ENCODE results near the gene MAP2K5.

MAP2K5 gene

DNA sequence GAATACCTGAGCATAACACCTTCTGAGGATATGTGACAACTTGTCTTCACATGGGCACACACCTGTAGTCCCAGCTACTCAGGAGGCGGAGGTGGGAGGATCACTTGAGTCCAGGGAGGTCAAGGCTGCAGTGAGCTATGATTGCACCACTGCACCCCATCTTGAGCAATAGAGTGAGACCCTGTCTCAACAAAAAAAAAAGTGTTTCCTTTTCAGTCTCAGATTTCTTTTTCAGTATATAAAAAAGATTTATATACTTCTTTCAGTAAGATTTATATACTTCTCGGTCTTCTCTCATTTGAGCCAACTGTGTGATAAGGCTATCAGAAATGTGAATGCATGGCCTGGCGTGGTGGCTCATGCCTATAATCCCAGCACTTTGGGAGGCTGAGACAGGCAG, 197.9 kb downstream of the MAP2K5 start:
- no peak for TF ChIP-seq GATA3 (IDR thresholded peaks at IDR 0.05; ENCODE audit: low read depth, low read length)
- TF ChIP-seq GATA2 (IDR thresholded peaks at IDR 0.05; ENCODE audit: low read depth, low read length) = no peak

DNA sequence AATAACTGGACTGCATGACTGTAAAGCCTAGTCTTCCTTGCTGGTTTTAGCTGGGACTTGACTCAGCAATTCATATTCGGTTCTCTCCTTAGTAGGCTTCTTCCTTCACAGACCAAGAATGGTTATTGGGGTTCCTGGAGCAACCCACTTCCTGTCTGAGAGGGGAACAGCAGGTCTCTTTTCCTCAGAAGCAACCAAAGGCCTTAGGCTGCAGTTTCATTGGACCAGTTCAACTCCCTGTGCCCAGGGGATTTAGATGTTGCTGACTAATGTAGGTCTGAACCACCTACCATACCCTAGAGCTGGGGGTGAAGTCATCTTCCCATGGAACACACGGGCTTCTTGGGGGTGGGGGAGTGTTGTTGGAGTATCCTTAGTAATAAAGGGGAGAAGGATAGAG, 198.8 kb downstream of the MAP2K5 start:
- TF ChIP-seq GATA2 (IDR thresholded peaks at IDR 0.05; ENCODE audit: low read depth, low read length) (no peak), GATA3 (IDR thresholded peaks at IDR 0.05; ENCODE audit: low read depth, low read length) (no peak)

DNA sequence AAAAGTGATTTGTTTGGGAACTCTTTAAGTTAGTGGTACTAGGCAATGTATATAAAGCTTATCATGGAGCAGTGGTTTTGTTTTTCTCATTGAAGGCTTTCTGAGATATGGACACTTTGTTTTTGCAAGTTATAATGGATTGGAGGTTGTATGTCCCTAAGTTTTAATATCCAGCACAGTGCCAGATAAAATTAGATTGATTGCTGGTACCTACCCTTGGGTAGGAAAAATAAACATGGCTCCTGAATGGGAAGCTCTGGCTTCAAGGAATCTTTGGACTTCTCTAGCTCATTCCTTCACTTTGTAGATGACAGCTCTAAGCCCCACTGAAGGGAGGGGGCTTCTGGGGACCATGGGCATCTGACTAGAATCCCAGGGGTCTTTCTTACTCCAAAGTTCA, 201.1 kb downstream of the MAP2K5 start:
- TF ChIP-seq GATA3 (IDR thresholded peaks at IDR 0.05; ENCODE audit: low read depth, low read length) = no peak
- TF ChIP-seq GATA2 (IDR thresholded peaks at IDR 0.05; ENCODE audit: low read depth, low read length) = no peak

DNA sequence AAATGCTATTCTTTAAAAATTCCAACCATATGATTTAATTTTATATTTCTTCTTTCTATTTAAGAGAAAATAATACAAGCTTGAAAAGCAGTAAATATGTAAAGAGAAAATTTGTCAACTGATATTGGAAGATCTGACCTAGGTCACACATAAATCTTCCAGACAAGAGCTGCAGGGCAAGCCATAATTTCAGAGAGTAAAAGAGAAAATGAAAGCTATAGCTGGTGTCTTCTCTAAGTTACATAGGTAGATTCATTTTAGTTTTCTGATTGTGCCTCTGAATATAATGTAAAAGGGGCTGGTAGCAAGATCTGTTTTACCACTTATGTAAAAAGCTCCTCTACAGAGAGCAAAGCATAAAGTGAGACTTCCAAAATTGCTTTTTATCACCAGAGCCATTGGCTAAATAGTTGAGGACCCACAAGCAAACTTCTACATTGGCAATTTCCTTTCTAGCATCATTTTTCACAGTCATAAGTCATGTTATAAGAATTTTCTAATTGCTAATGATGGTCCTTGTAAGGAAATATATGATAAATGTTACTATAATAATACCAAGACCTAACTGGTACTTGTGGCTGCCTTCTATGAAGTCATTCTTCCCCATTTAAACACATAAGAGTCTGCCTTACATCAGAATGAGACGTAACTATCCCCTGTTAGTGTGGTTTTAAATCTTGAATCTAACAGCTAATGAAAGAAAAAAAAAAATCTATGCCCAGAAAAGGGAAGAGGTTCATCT, 202.0 kb downstream of the MAP2K5 start:
- no peak for TF ChIP-seq GATA2 (IDR thresholded peaks at IDR 0.05; ENCODE audit: low read depth, low read length)
- TF ChIP-seq GATA3 (IDR thresholded peaks at IDR 0.05; ENCODE audit: low read depth, low read length) = no peak

DNA sequence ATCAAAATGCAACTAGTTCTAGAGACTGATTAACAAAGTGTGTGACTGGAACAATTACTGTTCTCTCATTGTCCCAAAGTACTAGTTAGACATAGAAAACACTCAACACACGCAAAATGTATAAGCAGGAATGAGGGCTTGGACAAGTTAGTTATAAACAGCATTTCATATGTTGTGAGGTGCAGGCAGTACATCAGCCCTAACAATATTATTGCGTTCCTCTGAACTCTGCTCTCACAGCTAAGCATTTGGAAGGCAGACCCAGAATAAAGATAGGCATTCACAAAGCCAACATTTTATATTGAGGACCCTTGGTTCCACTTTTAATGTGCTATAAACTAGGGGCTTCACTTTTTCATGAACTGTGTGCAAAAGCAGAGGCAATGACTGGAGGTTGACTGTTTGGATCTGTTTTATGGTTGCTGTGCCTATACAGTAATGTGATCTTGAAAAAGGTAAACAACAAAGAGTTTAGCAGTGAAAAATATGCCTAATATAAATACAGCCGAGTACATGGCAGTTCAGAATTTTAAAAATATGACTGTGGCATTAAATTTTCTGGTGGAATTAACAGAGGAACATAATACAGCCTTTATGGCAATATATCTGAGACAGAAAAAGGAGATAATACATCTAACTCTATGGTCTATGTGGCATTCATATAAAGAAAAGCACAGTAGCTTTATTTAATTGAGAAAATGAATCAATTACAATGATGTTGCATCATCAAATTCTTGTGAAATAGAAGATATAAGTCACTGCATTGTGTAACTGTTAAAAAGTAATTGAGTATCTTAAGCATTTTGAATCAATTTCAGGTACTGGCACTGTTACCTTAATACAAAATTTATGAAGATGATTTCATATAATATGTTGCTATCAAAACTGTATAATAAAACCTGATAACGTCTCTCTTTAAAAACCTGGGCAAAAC, 202.8 kb downstream of the MAP2K5 start:
- no peak for TF ChIP-seq GATA3 (IDR thresholded peaks at IDR 0.05; ENCODE audit: low read depth, low read length)
- no peak for TF ChIP-seq GATA2 (IDR thresholded peaks at IDR 0.05; ENCODE audit: low read depth, low read length)

DNA sequence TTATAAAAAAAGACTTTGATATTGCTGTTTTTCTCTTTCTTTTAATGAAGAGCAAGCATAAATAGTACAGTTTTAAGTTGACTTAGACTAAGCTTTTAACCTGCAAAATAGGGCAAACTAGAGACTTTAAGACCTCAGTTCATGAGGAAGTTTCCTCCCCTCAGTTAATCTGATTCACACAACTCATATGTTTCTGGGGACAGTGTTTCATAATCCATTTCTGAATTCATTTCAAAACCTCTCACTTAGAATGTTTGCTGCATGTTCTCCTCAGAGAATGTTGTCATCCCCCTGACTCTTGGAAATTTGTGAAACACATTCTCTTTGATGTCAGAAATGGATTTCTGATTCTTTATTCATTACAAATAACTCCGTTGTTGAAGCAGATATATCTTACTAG, 203.5 kb downstream of the MAP2K5 start:
- no peak for TF ChIP-seq GATA2 (IDR thresholded peaks at IDR 0.05; ENCODE audit: low read depth, low read length)
- TF ChIP-seq GATA3 (IDR thresholded peaks at IDR 0.05; ENCODE audit: low read depth, low read length) = no peak

DNA sequence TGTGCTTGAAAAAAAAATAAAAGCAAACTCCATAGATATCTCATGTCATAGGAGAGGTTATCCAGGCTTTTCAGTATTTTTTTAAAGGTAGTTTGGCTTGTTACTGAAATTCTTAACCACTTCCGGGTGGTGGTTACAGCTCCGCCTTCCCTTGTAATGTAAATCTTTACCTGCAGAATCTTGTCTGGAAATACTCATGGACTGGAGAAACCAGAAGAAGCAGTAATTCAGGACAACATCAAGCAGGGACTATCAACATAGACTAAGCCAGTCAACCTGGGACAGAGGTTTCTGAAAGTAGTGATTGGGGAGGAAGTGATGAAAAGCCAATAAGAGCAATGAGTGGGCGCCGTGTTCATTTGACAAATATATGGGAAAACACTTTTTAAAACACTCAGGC, 203.9 kb downstream of the MAP2K5 start:
- TF ChIP-seq GATA2 (IDR thresholded peaks at IDR 0.05; ENCODE audit: low read depth, low read length) (no peak), GATA3 (IDR thresholded peaks at IDR 0.05; ENCODE audit: low read depth, low read length) (no peak)

DNA sequence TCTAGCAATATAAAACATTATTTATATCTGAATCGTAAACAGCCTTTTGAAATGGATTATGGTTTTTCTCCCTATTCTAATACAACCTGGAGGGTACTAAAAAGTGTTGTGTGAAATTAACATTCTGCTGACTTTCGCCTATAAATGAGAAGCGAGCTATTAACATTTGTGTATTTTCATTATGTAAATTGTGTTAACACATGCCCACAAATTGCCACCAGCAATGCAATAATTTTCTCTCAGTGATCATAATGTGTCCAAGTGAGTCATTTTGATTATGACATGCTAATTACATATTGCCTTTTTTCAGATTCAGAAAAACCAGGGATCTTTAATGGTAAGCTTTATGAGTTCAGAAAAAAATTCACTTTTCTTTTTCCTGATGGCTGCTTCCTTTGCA, 205.4 kb downstream of the MAP2K5 start:
- TF ChIP-seq GATA3 (IDR thresholded peaks at IDR 0.05; ENCODE audit: low read depth, low read length) (no peak), GATA2 (IDR thresholded peaks at IDR 0.05; ENCODE audit: low read depth, low read length) (no peak)

DNA sequence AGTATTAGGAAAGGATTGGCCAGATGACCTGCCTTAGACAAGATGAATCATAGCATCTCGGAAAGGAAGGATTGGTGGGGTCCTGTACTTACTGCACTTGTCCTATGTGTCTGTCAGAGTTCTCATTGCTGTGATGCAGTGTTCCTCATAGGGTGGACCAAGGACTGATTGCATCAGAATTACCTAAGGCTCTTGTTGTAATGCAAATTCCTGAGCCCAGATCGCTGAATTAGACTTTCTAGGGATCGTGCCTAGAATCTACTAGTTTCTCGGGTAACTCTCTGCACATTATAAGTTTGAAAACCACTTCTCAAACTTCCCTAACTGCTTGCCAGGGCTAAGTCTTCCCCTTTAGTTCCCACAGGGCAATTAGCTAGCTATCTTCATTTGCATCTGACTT, 207.9 kb downstream of the MAP2K5 start:
- TF ChIP-seq GATA2 (IDR thresholded peaks at IDR 0.05; ENCODE audit: low read depth, low read length) (no peak), GATA3 (IDR thresholded peaks at IDR 0.05; ENCODE audit: low read depth, low read length) (no peak)

DNA sequence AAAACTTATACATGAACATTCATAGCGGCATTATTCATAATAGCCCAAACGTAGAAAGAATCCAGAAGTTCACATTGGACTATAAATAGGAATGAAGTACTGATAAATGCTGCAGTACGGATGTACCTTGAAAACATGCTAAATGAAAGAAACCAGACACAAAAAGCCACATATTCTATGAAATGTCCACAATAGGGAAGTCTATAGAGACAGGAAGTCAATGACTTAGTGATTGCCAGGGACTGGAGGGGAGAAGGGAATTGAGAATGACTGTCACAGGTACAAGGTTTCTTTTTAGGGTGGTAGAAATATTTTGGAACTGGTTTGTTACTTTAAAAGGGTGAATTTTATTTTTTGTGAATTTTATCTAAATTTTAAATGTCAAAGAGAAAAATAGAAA, 211.4 kb downstream of the MAP2K5 start:
- TF ChIP-seq GATA2 (IDR thresholded peaks at IDR 0.05; ENCODE audit: low read depth, low read length) = no peak
- TF ChIP-seq GATA3 (IDR thresholded peaks at IDR 0.05; ENCODE audit: low read depth, low read length) = no peak

DNA sequence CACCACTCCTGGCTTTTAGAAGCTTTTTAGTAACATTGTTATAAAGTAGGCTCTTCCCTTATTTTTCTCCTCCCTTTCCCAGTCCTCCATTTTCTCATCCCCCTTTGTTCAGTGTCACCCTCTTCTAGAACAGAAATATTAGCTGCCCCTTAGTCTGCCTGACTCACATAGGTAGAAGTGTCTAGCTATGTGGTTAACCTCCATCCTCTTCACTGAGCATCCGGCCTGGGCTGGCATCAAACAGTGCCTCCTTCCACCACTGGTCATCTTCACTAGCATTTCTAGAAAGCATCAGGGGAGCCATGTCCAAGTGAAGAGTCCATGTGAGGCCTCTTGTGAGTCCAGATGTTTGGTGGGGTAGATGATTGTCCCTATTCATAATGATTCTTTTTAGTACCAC, 212.8 kb downstream of the MAP2K5 start:
- no peak for TF ChIP-seq GATA2 (IDR thresholded peaks at IDR 0.05; ENCODE audit: low read depth, low read length)
- TF ChIP-seq GATA3 (IDR thresholded peaks at IDR 0.05; ENCODE audit: low read depth, low read length) = no peak

DNA sequence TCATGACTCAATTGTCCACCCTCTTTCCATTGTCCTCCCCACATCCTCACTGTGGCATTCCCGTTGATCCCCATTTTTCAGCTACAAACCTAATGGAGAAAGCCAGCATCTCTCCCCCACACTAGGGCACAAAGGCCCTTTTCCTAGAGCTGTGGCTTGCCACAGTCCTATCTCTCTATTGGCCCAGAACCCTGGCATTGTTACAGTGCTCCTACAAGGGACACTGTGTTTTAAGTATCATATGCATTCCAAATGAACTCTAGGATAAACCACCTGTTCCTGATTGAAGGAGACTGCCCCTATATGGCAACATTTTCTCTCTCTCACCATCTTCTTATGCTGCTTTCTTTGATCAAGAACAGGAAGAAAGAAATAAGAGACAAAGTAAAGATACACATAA, 213.4 kb downstream of the MAP2K5 start:
- no peak for TF ChIP-seq GATA2 (IDR thresholded peaks at IDR 0.05; ENCODE audit: low read depth, low read length)

DNA sequence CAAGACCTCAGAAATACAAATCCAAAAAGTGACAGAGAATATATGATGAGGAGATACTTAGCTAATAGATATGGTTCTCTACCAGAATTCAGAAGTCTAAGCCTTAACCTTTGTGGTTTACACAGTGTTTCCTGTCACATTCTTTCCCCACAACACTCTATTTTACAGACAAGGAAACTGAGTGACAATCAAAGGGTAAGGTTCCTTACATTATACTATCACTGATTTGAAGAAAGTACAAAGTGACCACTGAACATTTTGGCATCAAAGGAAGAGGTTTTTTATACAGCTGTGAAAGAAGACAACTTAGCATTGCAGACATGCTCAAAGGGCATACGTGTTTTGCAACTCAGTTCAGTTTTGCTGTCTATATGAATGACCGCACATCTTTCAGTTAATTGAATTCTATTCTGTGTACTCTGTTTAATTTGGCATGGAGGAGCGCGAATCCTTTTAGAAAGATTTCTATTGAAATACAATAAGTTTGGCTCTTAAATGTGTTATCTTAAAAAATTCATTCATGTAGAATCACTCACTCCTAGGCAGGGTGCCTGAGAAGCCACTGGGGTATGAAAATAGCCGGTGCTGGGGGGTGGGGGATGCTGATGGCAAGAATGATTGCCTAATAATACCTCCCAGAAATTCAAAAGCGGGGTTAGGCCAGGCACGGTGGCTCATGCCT, 216.3 kb downstream of the MAP2K5 start:
- no peak for TF ChIP-seq GATA3 (IDR thresholded peaks at IDR 0.05; ENCODE audit: low read depth, low read length)
- TF ChIP-seq GATA2 (IDR thresholded peaks at IDR 0.05; ENCODE audit: low read depth, low read length) = no peak

DNA sequence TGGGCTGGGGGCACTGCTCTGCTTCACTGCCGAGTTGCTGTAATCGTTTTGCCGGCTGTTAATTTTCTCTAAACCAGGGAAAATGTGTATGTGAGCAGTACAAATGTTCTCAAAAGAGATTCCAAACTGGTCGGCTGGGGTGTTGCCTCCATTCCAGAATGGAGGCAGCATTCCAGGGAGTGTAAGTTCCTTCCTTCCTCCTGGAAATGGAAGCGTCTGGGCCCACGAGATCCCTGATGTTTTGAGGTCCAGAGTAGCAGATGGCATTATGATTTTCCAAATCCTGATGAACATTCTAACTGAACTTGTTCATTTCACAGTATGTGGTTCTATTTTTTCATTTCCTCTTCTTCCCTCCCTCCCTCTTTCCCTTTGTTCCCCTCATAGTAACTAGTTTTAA, 218.4 kb downstream of the MAP2K5 start:
- TF ChIP-seq GATA3 (IDR thresholded peaks at IDR 0.05; ENCODE audit: low read depth, low read length) = no peak
- TF ChIP-seq GATA2 (IDR thresholded peaks at IDR 0.05; ENCODE audit: low read depth, low read length) = no peak

Measured in SH-SY5Y (cell line).